Right lobe of liver (tissue), 6 donors: ENCODE measurements around the gene NRN1L. TPM values are rescaled to one million over a fixed set of nuclear protein-coding genes. Genes with fewer than 3 reads are reported as not detected.

Source experiments
- ATAC-seq, 4 donors: fragments of 200-7000 bp; cut with Tn5 transposase; one replicate each; pipeline ENCODE4 v1.9.1; 2020; ENCODE audit warnings: mild to moderate bottlenecking in 4 of 4, moderate library complexity in 4 of 4
- DNase-seq, 3 donors: peaks; one replicate each; pipeline ENCODE4 v3.0.0-alpha.2; 2020
- H3K27ac ChIP-seq, 3 donors: fragments of 200-600 bp; one replicate each; pipeline ENCODE4 v1.8.0; 2022
- H3K27me3 ChIP-seq, 2 donors: fragments of 200-600 bp; one replicate each; pipeline ENCODE4 v1.8.0; 2022
- H3K36me3 ChIP-seq, 4 donors: fragments of 200-600 bp; sonication (generic) in 1 of 4; one replicate each; pipeline versions ENCODE4 v1.5.1 to v1.8.0; 2017 to 2022; ENCODE audit warnings: control low read depth in 1 of 4
- H3K4me1 ChIP-seq, 4 donors: fragments of 200-600 bp; sonication (generic) in 1 of 4; one replicate each; pipeline versions ENCODE4 v1.5.1 to v1.8.0; 2017 to 2022; ENCODE audit warnings: control low read depth in 1 of 4
- H3K4me3 ChIP-seq, 3 donors: fragments of 200-600 bp; one replicate each; pipeline ENCODE4 v1.8.0; 2022
- H3K9me3 ChIP-seq, 4 donors: fragments of 200-600 bp; sonication (generic) in 1 of 4; one replicate each; pipeline versions ENCODE4 v1.5.1 to v1.8.0; 2017 to 2022; ENCODE audit warnings: control low read depth in 1 of 4
- CTCF ChIP-seq, 4 donors: fragments of 200-600 bp in 3 of 4; fragments of 450-650 bp in 1 of 4; IDR thresholded peaks; one replicate each; pipeline versions ENCODE4 v1.5.1 to v1.8.0; 2016 to 2022; ENCODE audit warnings: antibody characterized with exemption in 4 of 4, mild to moderate bottlenecking in 2 of 4
- POLR2A ChIP-seq: fragments of 450-650 bp; IDR thresholded peaks from one replicate; pipeline ENCODE4 v1.6.1; 2017; ENCODE audit warnings: antibody characterized with exemption, mild to moderate bottlenecking
- WGBS: methylation state at CpG from one replicate; pipeline ENCODE4 v1.1.6; 2018; ENCODE audit warnings: low coverage, low lambda C conversion rate; ENCODE audit not compliant: insufficient coverage; ENCODE audit errors: missing lambda C conversion rate; 5-methylcytosine and 5-hydroxymethylcytosine counted together
- intact Hi-C, 2 donors: fragments of 100-400 bp; cut with DNase I; formaldehyde crosslinking; loops; one replicate each; pipeline versions ENCODE4 v1.11.2 to v1.14.1; 2022
- total RNA-seq, 6 experiments: library from RNA; depleted of rRNA in 2 of 6; stranded (reverse); fragments of >200 nt in 2 of 6; fragmentation: NEBNext Ultra II Directional in 3 of 6; extraction: Animal tissue kit (Norgen Biotek cat#: 25700) in 3 of 6; gene quantifications; one replicate each; pipeline versions ENCODE4 v1.1.0 to v1.2.4, GENCODE V29; 2016 to 2023
- donor health status: DM: no; HTN: yes; CAD: no.
- donor health status: DM: no; HTN: no; CAD: no.
- donor health status: DM: no; HTN: no; CAD: no.
- donor health status: DM: no; HTN: yes; CAD: no.
- donor health status: DM: no; HTN: yes; CAD: no.

NRN1L gene
- total RNA-seq, 6 experiments from 2014 or later, result 0.84 TPM; not detected in 5

- peaks cover 0 to 31% (median 7%) of the 10 kb centered on the region in 4 donors for H3K4me1 ChIP-seq
- peak within 1 kb of the TSS; percentile 74 to 87 (median 83) for H3K4me3 ChIP-seq
- DNase-seq (peak; percentile 93 to 95 (median 95)), ATAC-seq (peak; percentile 78 to 79 (median 78))
- peak within 1 kb of the TSS; percentile 98 to 99 (median 98) for H3K27ac ChIP-seq
- peak; percentile 76 to 85 (median 82) for TF ChIP-seq CTCF (IDR thresholded peaks at IDR 0.05)
- peak; percentile 64 for TF ChIP-seq POLR2A
- no peaks in the 10 kb centered on the region for H3K9me3 ChIP-seq
- H3K36me3 ChIP-seq, result no peaks in the 10 kb centered on the region
- intact Hi-C loops, result no loop called here
- no peaks in the 10 kb centered on the region for H3K27me3 ChIP-seq
- 0% methylated on average over 9 of the region's 83 CpGs for WGBS
Observed at GRCh38 chr16:67841816-67842508, 42.7 kb upstream of the NRN1L start, which contains the start of gene THAP11. Gene THAP11, plus strand, starts transcription at chr16:67842320. Its CDS starts 235 bp downstream, at chr16:67842555.

- DNase-seq, result peak; percentile 42 to 71 (median 50)
- H3K4me1 ChIP-seq, result peaks cover 0 to 35% (median 8%) of the 10 kb centered on the region in 4 donors
- WGBS, result 0% methylated on average over 6 of the region's 67 CpGs
- no peaks in the 10 kb centered on the region for H3K36me3 ChIP-seq
- no peaks in the 10 kb centered on the region for H3K27me3 ChIP-seq
- H3K9me3 ChIP-seq, result no peaks in the 10 kb centered on the region
- peak in 3 of 4 donors; percentile 6 to 20 (median 7) for TF ChIP-seq CTCF (IDR thresholded peaks at IDR 0.05)
- peak; percentile 12 for TF ChIP-seq POLR2A
- intact Hi-C loops, result no loop called here
- peak overlapping the region; percentile 74 to 87 (median 83) for H3K4me3 ChIP-seq
- peak overlapping the region; percentile 98 to 99 (median 98) for H3K27ac ChIP-seq
- ATAC-seq, result peak; percentile 1 to 26 (median 13)
Observed at GRCh38 chr16:67842509-67843342, 42.0 kb upstream of the NRN1L start.

GRCh38 chr16:67843343-67843765, 41.3 kb upstream of the NRN1L start:
- Histone ChIP-seq H3K27me3 (no peaks in the 10 kb centered on the region), H3K4me1 (peaks cover 0 to 41% (median 11%) of the 10 kb centered on the region in 4 donors), H3K36me3 (no peaks in the 10 kb centered on the region), H3K9me3 (no peaks in the 10 kb centered on the region), H3K4me3 (peak overlapping the region; percentile 74 to 87 (median 83)), H3K27ac (peak overlapping the region in 2 of 3 donors; percentile 98 to 99)
- WGBS, result 0% methylated on average over 8 of the region's 11 CpGs
- TF ChIP-seq POLR2A (no peak), CTCF (IDR thresholded peaks at IDR 0.05) (no peak)
- intact Hi-C loops, result no loop called here
- ATAC-seq (no peak), DNase-seq (no peak)

GRCh38 chr16:67844497-67844896, 40.2 kb upstream of the NRN1L start:
- Histone ChIP-seq H3K27ac (no peak overlapping the region), H3K4me3 (no peak overlapping the region), H3K9me3 (no peaks in the 10 kb centered on the region), H3K4me1 (peaks cover 0 to 44% (median 12%) of the 10 kb centered on the region in 4 donors), H3K27me3 (no peaks in the 10 kb centered on the region), H3K36me3 (no peaks in the 10 kb centered on the region)
- ATAC-seq, result no peak
- intact Hi-C loops, result no loop called here
- DNase-seq, result no peak
- WGBS, result 86% methylated on average over 1 of the region's 4 CpGs
- TF ChIP-seq CTCF (IDR thresholded peaks at IDR 0.05), result no peak
- TF ChIP-seq POLR2A, result no peak
